Measurements from ENCODE around the gene SIGLEC6.

The SIGLEC6 gene

DNA sequence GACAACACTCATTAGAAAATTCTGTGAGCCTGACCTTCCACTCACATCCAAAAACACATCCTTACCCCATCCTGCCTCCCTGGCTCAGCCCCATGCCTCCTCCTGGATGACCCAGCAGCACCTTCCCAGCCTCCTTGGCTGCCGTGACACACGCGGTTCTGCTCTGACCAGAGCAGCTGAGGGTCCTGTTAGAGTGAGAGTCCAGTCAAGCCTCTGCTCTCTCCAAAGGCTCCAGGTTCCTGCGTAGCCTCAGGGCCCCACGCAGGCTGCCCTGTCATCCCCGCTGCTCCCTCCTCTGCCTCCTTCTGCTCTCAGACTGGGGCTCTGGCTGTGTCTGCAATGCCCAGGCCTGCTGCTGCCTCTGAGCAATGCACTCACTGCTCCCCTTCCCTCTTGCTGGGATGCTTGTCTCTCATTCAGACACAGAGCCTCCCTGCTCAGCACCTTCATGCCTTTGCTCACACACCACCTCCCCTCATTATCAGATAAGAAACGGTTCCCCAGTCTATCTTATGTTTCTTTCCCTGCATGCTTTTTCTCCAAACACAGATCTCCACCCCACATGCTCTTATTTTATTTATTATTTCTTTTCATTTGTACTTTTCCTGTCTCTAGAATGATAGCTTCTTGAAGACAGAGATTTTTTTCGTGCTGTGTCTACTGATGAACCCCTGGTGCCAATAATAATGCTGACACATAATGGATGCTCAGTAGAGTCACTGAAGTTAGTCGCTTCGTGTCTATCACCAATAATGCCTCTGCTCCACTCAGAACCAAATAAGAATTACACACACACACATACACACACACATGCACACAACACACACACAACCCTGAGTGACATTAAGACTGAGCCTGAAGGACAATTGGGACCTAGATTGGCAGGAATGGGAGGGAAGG, 10.2 kb upstream of the SIGLEC6 start:
- DNase-seq (ENCODE audit: extremely low read depth, insufficient read length) = no peak
- Histone ChIP-seq H3K4me3 (replicated peaks; ENCODE audit: low read depth, low read length) (no peak overlapping the region), H3K36me3 (ENCODE audit: control insufficient read depth, insufficient read depth, low read length) (no peaks in the 10 kb centered on the region), H3K27me3 (replicated peaks; ENCODE audit: control insufficient read depth, insufficient read depth, low read length) (no peaks in the 10 kb centered on the region; the same call in 1 of the 2 replicates)
- TF ChIP-seq, protein P1, sequence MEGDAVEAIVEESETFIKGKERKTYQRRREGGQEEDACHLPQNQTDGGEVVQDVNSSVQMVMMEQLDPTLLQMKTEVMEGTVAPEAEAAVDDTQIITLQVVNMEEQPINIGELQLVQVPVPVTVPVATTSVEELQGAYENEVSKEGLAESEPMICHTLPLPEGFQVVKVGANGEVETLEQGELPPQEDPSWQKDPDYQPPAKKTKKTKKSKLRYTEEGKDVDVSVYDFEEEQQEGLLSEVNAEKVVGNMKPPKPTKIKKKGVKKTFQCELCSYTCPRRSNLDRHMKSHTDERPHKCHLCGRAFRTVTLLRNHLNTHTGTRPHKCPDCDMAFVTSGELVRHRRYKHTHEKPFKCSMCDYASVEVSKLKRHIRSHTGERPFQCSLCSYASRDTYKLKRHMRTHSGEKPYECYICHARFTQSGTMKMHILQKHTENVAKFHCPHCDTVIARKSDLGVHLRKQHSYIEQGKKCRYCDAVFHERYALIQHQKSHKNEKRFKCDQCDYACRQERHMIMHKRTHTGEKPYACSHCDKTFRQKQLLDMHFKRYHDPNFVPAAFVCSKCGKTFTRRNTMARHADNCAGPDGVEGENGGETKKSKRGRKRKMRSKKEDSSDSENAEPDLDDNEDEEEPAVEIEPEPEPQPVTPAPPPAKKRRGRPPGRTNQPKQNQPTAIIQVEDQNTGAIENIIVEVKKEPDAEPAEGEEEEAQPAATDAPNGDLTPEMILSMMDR (IDR thresholded peaks at IDR 0.05; ENCODE audit: insufficient read depth, low read length, poor library complexity, severe bottlenecking) = no peak

DNA sequence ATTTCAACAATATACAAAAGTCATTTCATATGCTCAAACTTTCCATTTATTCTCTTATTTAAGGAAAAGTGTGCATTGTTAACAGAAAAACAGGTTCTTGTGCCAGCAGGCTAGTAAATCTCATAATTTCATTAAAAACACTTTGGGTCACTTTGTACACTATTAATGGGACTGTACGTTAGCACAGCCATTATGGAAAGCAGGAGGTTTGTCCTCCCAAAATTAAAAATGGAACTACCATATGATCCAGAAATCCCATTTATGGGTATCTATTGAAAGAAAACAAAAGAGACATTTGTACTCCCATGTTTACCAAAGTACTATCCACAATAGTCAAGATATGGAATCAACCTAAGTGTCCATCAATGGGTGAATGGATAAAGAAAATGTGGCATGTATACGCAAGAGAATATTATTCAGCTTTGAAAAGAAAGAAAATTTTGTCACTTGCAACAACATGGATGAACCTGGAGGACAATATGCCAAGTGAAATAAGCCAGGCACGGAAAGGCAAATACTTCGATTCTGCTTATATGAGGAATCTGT, 8.4 kb upstream of the SIGLEC6 start:
- DNase-seq (ENCODE audit: extremely low read depth, insufficient read length) = no peak
- Histone ChIP-seq H3K4me3 (replicated peaks; ENCODE audit: low read depth, low read length) (no peak overlapping the region), H3K36me3 (ENCODE audit: control insufficient read depth, insufficient read depth, low read length) (no peaks in the 10 kb centered on the region), H3K27me3 (replicated peaks; ENCODE audit: control insufficient read depth, insufficient read depth, low read length) (no peaks in the 10 kb centered on the region; the same call in 1 of the 2 replicates)
- TF ChIP-seq, protein P1 (IDR thresholded peaks at IDR 0.05; ENCODE audit: insufficient read depth, low read length, poor library complexity, severe bottlenecking) = no peak

DNA sequence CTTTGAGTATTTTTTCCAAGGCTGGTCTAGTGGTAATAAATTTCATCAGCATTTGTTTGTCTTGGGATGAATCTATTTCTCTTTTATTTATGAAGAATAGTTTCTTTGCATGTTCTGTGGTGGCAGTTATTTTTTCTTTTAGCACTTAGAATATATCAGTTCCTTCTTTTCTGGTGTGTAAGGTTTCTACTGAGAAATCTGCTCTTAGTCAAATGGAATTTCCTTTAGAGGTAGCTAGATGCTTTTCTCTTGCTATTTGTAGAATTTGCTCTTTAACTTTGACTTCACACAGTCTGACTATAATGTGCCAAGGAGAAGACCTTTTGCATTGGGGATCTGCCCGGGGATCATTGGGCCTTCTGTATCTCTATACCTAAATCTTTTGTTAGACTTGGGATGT, 4.1 kb upstream of the SIGLEC6 start:
- TF ChIP-seq, protein P1 (IDR thresholded peaks at IDR 0.05; ENCODE audit: insufficient read depth, low read length, poor library complexity, severe bottlenecking) = no peak
- Histone ChIP-seq H3K36me3 (ENCODE audit: control insufficient read depth, insufficient read depth, low read length) (no peaks in the 10 kb centered on the region), H3K4me3 (replicated peaks; ENCODE audit: low read depth, low read length) (no peak overlapping the region), H3K27me3 (replicated peaks; ENCODE audit: control insufficient read depth, insufficient read depth, low read length) (no peaks in the 10 kb centered on the region)
- DNase-seq (ENCODE audit: extremely low read depth, insufficient read length) = no peak

- TF ChIP-seq, protein P1 (IDR thresholded peaks at IDR 0.05; ENCODE audit: insufficient read depth, low read length, poor library complexity, severe bottlenecking) = no peak
- DNase-seq (ENCODE audit: extremely low read depth, insufficient read length) = no peak
- no peak overlapping the region for H3K4me3 ChIP-seq (replicated peaks; ENCODE audit: low read depth, low read length)
- H3K36me3 ChIP-seq (ENCODE audit: control insufficient read depth, insufficient read depth, low read length) = no peaks in the 10 kb centered on the region
- no peaks in the 10 kb centered on the region; the same call in 1 of the 2 replicates for H3K27me3 ChIP-seq (replicated peaks; ENCODE audit: control insufficient read depth, insufficient read depth, low read length)
Observed at GRCh38 chr19:51530616-51531015, 854 bp downstream of the SIGLEC6 start.

DNA sequence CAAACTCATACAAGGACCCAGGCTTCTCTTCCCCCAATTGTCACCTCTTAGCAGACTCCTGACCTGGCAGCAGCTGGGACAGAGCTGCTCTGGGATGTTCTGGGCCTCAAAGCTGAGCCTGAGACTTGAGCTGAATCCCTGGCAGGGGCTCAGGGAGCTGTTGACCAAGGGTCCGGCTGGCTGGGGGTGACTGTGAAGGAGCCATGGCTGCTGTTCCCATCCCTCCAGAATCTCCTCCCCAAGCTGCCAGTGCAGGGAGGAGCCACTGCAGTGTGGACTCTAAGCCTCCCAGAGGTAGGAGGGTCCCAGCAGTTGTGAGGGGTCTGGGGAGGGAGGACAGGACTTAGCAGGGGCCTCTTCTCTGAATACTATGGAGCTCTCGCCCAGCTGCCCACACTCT, 2.2 kb downstream of the SIGLEC6 start:
- TF ChIP-seq, protein P1 (IDR thresholded peaks at IDR 0.05; ENCODE audit: insufficient read depth, low read length, poor library complexity, severe bottlenecking) = no peak
- Histone ChIP-seq H3K36me3 (ENCODE audit: control insufficient read depth, insufficient read depth, low read length) (no peaks in the 10 kb centered on the region), H3K27me3 (replicated peaks; ENCODE audit: control insufficient read depth, insufficient read depth, low read length) (no peaks in the 10 kb centered on the region; the same call in none of the 2 replicates), H3K4me3 (replicated peaks; ENCODE audit: low read depth, low read length) (no peak overlapping the region)
- no peak for DNase-seq (ENCODE audit: extremely low read depth, insufficient read length)

Measured in GM06990 (cell line).